CD4-positive, alpha-beta memory T cell (primary cell): ENCODE data around the gene GNAZ. TPM values are rescaled to one million over a fixed set of nuclear protein-coding genes. Genes with fewer than 3 reads are reported as not detected.

ENCODE experiments used
- CTCF ChIA-PET: fragments of 350-600 bp; sonication (Branson Sonifier 250); formaldehyde crosslinking; loops from one replicate; lab custom pipeline; 2021; ENCODE audit warnings: inconsistent platforms; ENCODE audit not compliant: partially characterized antibody; lab: Charles Lee
- POLR2A ChIA-PET: fragments of 350-600 bp; sonication (Branson Sonifier 250); formaldehyde crosslinking; loops from one replicate; lab custom pipeline; 2021; ENCODE audit not compliant: partially characterized antibody; lab: Charles Lee
- DNase-seq, 5 donors: peaks; one replicate each; pipeline versions ENCODE4 v3.0.0 to v3.0.0-alpha.2; 2020 to 2022; ENCODE audit warnings: mixed read lengths in 1 of 5
- H3K27ac ChIP-seq: one replicate; pipeline ENCODE4 v1.7.0; 2013; ENCODE audit warnings: low read depth, low read length
- H3K27me3 ChIP-seq: 2 replicates; pipeline ENCODE4 v1.7.0; 2013; ENCODE audit warnings: mild to moderate bottlenecking, low read length, moderate library complexity; ENCODE audit not compliant: insufficient read depth
- H3K36me3 ChIP-seq: 2 replicates; pipeline ENCODE4 v1.7.0; 2013; ENCODE audit warnings: mild to moderate bottlenecking, low read length, moderate library complexity; ENCODE audit not compliant: insufficient read depth
- H3K4me1 ChIP-seq: 2 replicates; pipeline ENCODE4 v1.7.0; 2013; ENCODE audit warnings: mild to moderate bottlenecking, low read length, moderate library complexity; ENCODE audit not compliant: insufficient read depth
- H3K4me3 ChIP-seq, 2 donors: one replicate each; pipeline ENCODE4 v1.7.0; 2013; ENCODE audit warnings: low read length in 2 of 2, mild to moderate bottlenecking in 1 of 2
- H3K9me3 ChIP-seq, 2 donors: one replicate each; pipeline ENCODE4 v1.7.0; 2013; ENCODE audit warnings: low read length in 2 of 2, control low read depth in 1 of 2; ENCODE audit not compliant: control insufficient read depth in 1 of 2
- H3K27ac Mint-ChIP-seq, 7 donors: one replicate each; pipeline ENCODE4 v1.8.0; 2020 to 2021; ENCODE audit warnings: mixed read lengths in 7 of 7, mild to moderate bottlenecking in 6 of 7, inconsistent platforms in 3 of 7, moderate library complexity in 3 of 7
- H3K27me3 Mint-ChIP-seq, 2 donors: one replicate each; pipeline ENCODE4 v1.8.0; 2020 to 2021; ENCODE audit warnings: mixed read lengths in 2 of 2
- H3K36me3 Mint-ChIP-seq, 2 donors: one replicate each; pipeline ENCODE4 v1.8.0; 2020 to 2021; ENCODE audit warnings: mixed read lengths in 2 of 2, inconsistent platforms in 1 of 2, mild to moderate bottlenecking in 1 of 2
- H3K4me1 Mint-ChIP-seq, 4 donors: one replicate each; pipeline ENCODE4 v1.8.0; 2020 to 2021; ENCODE audit warnings: mixed read lengths in 4 of 4, mild to moderate bottlenecking in 1 of 4
- H3K4me3 Mint-ChIP-seq, 8 donors: one replicate each; pipeline ENCODE4 v1.8.0; 2020 to 2021; ENCODE audit warnings: mixed read lengths in 8 of 8, mild to moderate bottlenecking in 7 of 8, moderate library complexity in 6 of 8, inconsistent platforms in 3 of 8
- H3K9me3 Mint-ChIP-seq, 8 donors: one replicate each; pipeline ENCODE4 v1.8.0; 2020 to 2021; ENCODE audit warnings: mixed read lengths in 8 of 8, mild to moderate bottlenecking in 5 of 8, inconsistent platforms in 3 of 8, moderate library complexity in 1 of 8
- intact Hi-C: fragments of 100-400 bp; cut with micrococcal nuclease; formaldehyde crosslinking; loops from one replicate; pipeline ENCODE4 v1.15.1; 2023
- polyA plus RNA-seq, 2 donors: library from polyadenylated mRNA; unstranded; fragments of 300-500 nt; fragmentation: Illumina TruSeq; gene quantifications; one replicate each; pipeline ENCODE4 v1.2.3, GENCODE V29; 2021
- total RNA-seq, 2 experiments: library from RNA; stranded (reverse); gene quantifications; one replicate each; pipeline ENCODE4 v1.2.3, GENCODE V29; 2021

The GNAZ gene
- total and polyA plus RNA-seq, 4 experiments from 2014 or later = 0.05 to 0.76 (median 0.36) TPM; not detected in 1

- H3K4me3 ChIP-seq = no peak overlapping the region
- no peaks in the 10 kb centered on the region for H3K4me1 Mint-ChIP-seq
- no peaks in the 10 kb centered on the region for H3K9me3 Mint-ChIP-seq
- H3K4me1 ChIP-seq = no peaks in the 10 kb centered on the region
- no peaks in the 10 kb centered on the region for H3K36me3 Mint-ChIP-seq
- no peaks in the 10 kb centered on the region for H3K27me3 Mint-ChIP-seq
- no peak overlapping the region for H3K4me3 Mint-ChIP-seq
- H3K27ac Mint-ChIP-seq = no peak overlapping the region
- H3K9me3 ChIP-seq = no peaks in the 10 kb centered on the region
- ChIA-PET CTCF (no interaction called here), POLR2A (no interaction called here)
- no peaks in the 10 kb centered on the region for H3K27me3 ChIP-seq
- H3K27ac ChIP-seq = no peak overlapping the region
- DNase-seq = no peak
- intact Hi-C loops = no loop called here
- no peaks in the 10 kb centered on the region for H3K36me3 ChIP-seq
Observed at GRCh38 chr22:23098718-23099530, 28.6 kb downstream of the GNAZ start.

GRCh38 chr22:23099531-23099804 lies 29.1 kb downstream of the GNAZ start:
- no peak overlapping the region for H3K4me3 Mint-ChIP-seq

GRCh38 chr22:23100124-23100801 lies 29.9 kb downstream of the GNAZ start:
- intact Hi-C loops = no loop called here
- Mint-ChIP-seq H3K9me3 (no peaks in the 10 kb centered on the region), H3K36me3 (no peaks in the 10 kb centered on the region), H3K4me1 (no peaks in the 10 kb centered on the region), H3K27ac (peak overlapping the region in 1 of 7 donors; percentile 17), H3K27me3 (no peaks in the 10 kb centered on the region), H3K4me3 (no peak overlapping the region)
- DNase-seq = no peak
- no peaks in the 10 kb centered on the region for H3K36me3 ChIP-seq
- no peak overlapping the region for H3K4me3 ChIP-seq
- H3K9me3 ChIP-seq = no peaks in the 10 kb centered on the region
- H3K27ac ChIP-seq = no peak overlapping the region
- no peaks in the 10 kb centered on the region for H3K27me3 ChIP-seq
- ChIA-PET POLR2A (no interaction called here), CTCF (no interaction called here)
- H3K4me1 ChIP-seq = no peaks in the 10 kb centered on the region

More at GRCh38 chr22:23099531-23099804, 29.1 kb downstream of the GNAZ start:
- H3K36me3 ChIP-seq = no peaks in the 10 kb centered on the region
- no peak for DNase-seq
- H3K4me1 ChIP-seq = no peaks in the 10 kb centered on the region
- H3K27me3 ChIP-seq = no peaks in the 10 kb centered on the region
- H3K9me3 ChIP-seq = no peaks in the 10 kb centered on the region
- ChIA-PET CTCF (no interaction called here), POLR2A (no interaction called here)
- no peak overlapping the region for H3K4me3 ChIP-seq
- no peak overlapping the region for H3K27ac ChIP-seq
- no peak overlapping the region for H3K27ac Mint-ChIP-seq
- no peaks in the 10 kb centered on the region for H3K4me1 Mint-ChIP-seq
- H3K36me3 Mint-ChIP-seq = no peaks in the 10 kb centered on the region
- no peaks in the 10 kb centered on the region for H3K9me3 Mint-ChIP-seq
- intact Hi-C loops = no loop called here
- H3K27me3 Mint-ChIP-seq = no peaks in the 10 kb centered on the region

GRCh38 chr22:23101524-23101923 lies 31.2 kb downstream of the GNAZ start:
- no peaks in the 10 kb centered on the region for H3K4me1 ChIP-seq
- Mint-ChIP-seq H3K4me3 (no peak overlapping the region), H3K9me3 (no peaks in the 10 kb centered on the region), H3K36me3 (no peaks in the 10 kb centered on the region), H3K27ac (peak overlapping the region in 1 of 7 donors; percentile 61), H3K27me3 (no peaks in the 10 kb centered on the region), H3K4me1 (no peaks in the 10 kb centered on the region)
- H3K36me3 ChIP-seq = no peaks in the 10 kb centered on the region
- no peak overlapping the region for H3K4me3 ChIP-seq
- H3K9me3 ChIP-seq = no peaks in the 10 kb centered on the region
- DNase-seq = no peak
- H3K27me3 ChIP-seq = no peaks in the 10 kb centered on the region
- H3K27ac ChIP-seq = no peak overlapping the region
- intact Hi-C loops = no loop called here
- POLR2A ChIA-PET = no interaction called here
- CTCF ChIA-PET = no interaction called here

- intact Hi-C loops = no loop called here
- Mint-ChIP-seq H3K9me3 (no peaks in the 10 kb centered on the region), H3K27ac (peak overlapping the region in 1 of 7 donors; percentile 61), H3K4me1 (no peaks in the 10 kb centered on the region), H3K36me3 (no peaks in the 10 kb centered on the region), H3K4me3 (no peak overlapping the region), H3K27me3 (no peaks in the 10 kb centered on the region)
- DNase-seq = no peak
- H3K27ac ChIP-seq = no peak overlapping the region
- CTCF ChIA-PET = no interaction called here
- H3K4me1 ChIP-seq = no peaks in the 10 kb centered on the region
- H3K9me3 ChIP-seq = no peaks in the 10 kb centered on the region
- H3K4me3 ChIP-seq = no peak overlapping the region
- no peaks in the 10 kb centered on the region for H3K27me3 ChIP-seq
- H3K36me3 ChIP-seq = no peaks in the 10 kb centered on the region
- POLR2A ChIA-PET = no interaction called here
Observed at GRCh38 chr22:23102002-23102655, 31.8 kb downstream of the GNAZ start.

- no peak overlapping the region for H3K4me3 ChIP-seq
- POLR2A ChIA-PET = no interaction called here
- no peaks in the 10 kb centered on the region for H3K36me3 ChIP-seq
- peak overlapping the region in 1 of 7 donors; percentile 41 for H3K27ac Mint-ChIP-seq
- H3K4me1 Mint-ChIP-seq = no peaks in the 10 kb centered on the region
- H3K9me3 Mint-ChIP-seq = peaks cover 0 to 1% (median 0%) of the 10 kb centered on the region in 8 donors
- no peak for DNase-seq
- no peaks in the 10 kb centered on the region for H3K27me3 ChIP-seq
- CTCF ChIA-PET = no interaction called here
- intact Hi-C loops = no loop called here
- no peak overlapping the region for H3K4me3 Mint-ChIP-seq
- H3K27ac ChIP-seq = no peak overlapping the region
- no peaks in the 10 kb centered on the region for H3K36me3 Mint-ChIP-seq
- no peaks in the 10 kb centered on the region for H3K27me3 Mint-ChIP-seq
- H3K9me3 ChIP-seq = no peaks in the 10 kb centered on the region
- H3K4me1 ChIP-seq = no peaks in the 10 kb centered on the region
Observed at GRCh38 chr22:23102776-23103175, 32.5 kb downstream of the GNAZ start.

- Mint-ChIP-seq H3K36me3 (no peaks in the 10 kb centered on the region), H3K27ac (no peak overlapping the region)
- CTCF ChIA-PET = interaction anchor here (1.1 kb wide), 1 partner anchor 395 kb away, joined by 3 read pairs; no protein-coding TSS in a partner anchor
Observed at GRCh38 chr22:23103199-23103954, 33.1 kb downstream of the GNAZ start.

More at GRCh38 chr22:23103199-23103954, 33.1 kb downstream of the GNAZ start:
- Histone ChIP-seq H3K4me1 (no peaks in the 10 kb centered on the region), H3K27ac (no peak overlapping the region), H3K9me3 (no peaks in the 10 kb centered on the region), H3K27me3 (no peaks in the 10 kb centered on the region), H3K36me3 (no peaks in the 10 kb centered on the region), H3K4me3 (no peak overlapping the region)
- Mint-ChIP-seq H3K4me1 (no peaks in the 10 kb centered on the region), H3K4me3 (no peak overlapping the region), H3K9me3 (peaks cover 0 to 1% (median 0%) of the 10 kb centered on the region in 8 donors), H3K27me3 (no peaks in the 10 kb centered on the region)
- POLR2A ChIA-PET = no interaction called here
- intact Hi-C loops = no loop called here
- no peak for DNase-seq
